HepG2 (cell line): ENCODE data around the gene CTXN1. TPM values are rescaled to one million over a fixed set of nuclear protein-coding genes. Genes with fewer than 3 reads are reported as not detected.
A peak's percentile ranks its signal among the peaks of the same experiment; 100 is the strongest.

Experiments
- FLYWCH1 ChIP-seq: sonication (generic); formaldehyde crosslinking; IDR thresholded peaks from 2 replicates; pipeline ENCODE4 v1.8.1; 2023; ENCODE audit warnings: mild to moderate bottlenecking, missing genetic modification reagents
- KLF12 ChIP-seq: sonication (generic); formaldehyde crosslinking; IDR thresholded peaks from 2 replicates; pipeline ENCODE4 v1.4.0; 2020; ENCODE audit warnings: missing genetic modification reagents, borderline replicate concordance
- MXD3 ChIP-seq: IDR thresholded peaks from 2 replicates; pipeline ENCODE4 v1.6.1; 2016; ENCODE audit warnings: mild to moderate bottlenecking, missing biosample characterization, missing genetic modification reagents
- NFIC ChIP-seq: IDR thresholded peaks from 2 replicates; pipeline ENCODE4 v1.6.1; 2012; ENCODE audit warnings: mild to moderate bottlenecking, low read length, inconsistent platforms
- NFYB ChIP-seq: sonication (generic); formaldehyde crosslinking; IDR thresholded peaks from 2 replicates; pipeline ENCODE4 v1.4.0; 2020; ENCODE audit warnings: missing genetic modification reagents
- PAXIP1 ChIP-seq: sonication (generic); formaldehyde crosslinking; conservative IDR thresholded peaks from 2 replicates; pipeline ENCODE4 v1.4.0; 2020; ENCODE audit warnings: mild to moderate bottlenecking, missing genetic modification reagents, moderate library complexity
- TP53 ChIP-seq: sonication (generic); formaldehyde crosslinking; conservative IDR thresholded peaks from 2 replicates; pipeline ENCODE4 v1.4.0; 2020; ENCODE audit warnings: missing genetic modification reagents
- ZBTB37 ChIP-seq: sonication (generic); formaldehyde crosslinking; IDR thresholded peaks from 2 replicates; pipeline ENCODE4 v1.4.0; 2020; ENCODE audit warnings: mild to moderate bottlenecking, missing genetic modification reagents
- ZC3H4 ChIP-seq: sonication (generic); formaldehyde crosslinking; IDR thresholded peaks from 2 replicates; pipeline ENCODE4 v1.4.0; 2020; ENCODE audit warnings: missing genetic modification reagents, borderline replicate concordance
- ZNF407 ChIP-seq: sonication (generic); formaldehyde crosslinking; IDR thresholded peaks from one replicate; pipeline ENCODE4 v1.5.1; 2020; ENCODE audit warnings: mild to moderate bottlenecking, missing genetic modification reagents; ENCODE audit errors: not compliant biosample characterization
- ZNF558 ChIP-seq: sonication (generic); formaldehyde crosslinking; IDR thresholded peaks from 2 replicates; pipeline ENCODE4 v1.9.0; 2022; ENCODE audit warnings: mild to moderate bottlenecking, missing genetic modification reagents, borderline replicate concordance
- ZNF674 ChIP-seq: sonication (generic); formaldehyde crosslinking; IDR thresholded peaks from 2 replicates; pipeline ENCODE4 v1.5.0; 2020; ENCODE audit warnings: low read depth, mild to moderate bottlenecking, missing genetic modification reagents
- ZNF761 ChIP-seq: sonication (generic); formaldehyde crosslinking; conservative IDR thresholded peaks from 2 replicates; pipeline ENCODE4 v1.4.0; 2020; ENCODE audit warnings: mild to moderate bottlenecking, missing genetic modification reagents
- polyA plus RNA-seq, 8 experiments: library from polyadenylated mRNA; depleted of rRNA in 3 of 8; stranded (reverse) in 7 of 8; unstranded in 1 of 8; fragments of >200 nt; fragmentation: Illumina TruSeq in 4 of 8; extraction: Trizol in 4 of 8; gene quantifications; 2 replicates each; pipeline versions ENCODE4 v1.2.1 to v1.2.3, GENCODE V29; 2011 to 2016; ENCODE audit warnings: low read depth in 4 of 8, missing spikeins in 1 of 8, mixed read lengths in 1 of 8; ENCODE audit not compliant: insufficient read depth in 1 of 8
- total RNA-seq, 5 experiments: library from RNA; depleted of rRNA; stranded (reverse); fragments of >200 nt; fragmentation: Illumina TruSeq; extraction: Trizol; gene quantifications; 2 replicates each; pipeline ENCODE4 v1.2.3, GENCODE V29; 2016; ENCODE audit warnings: low read depth in 1 of 5

CTXN1 gene
- total and polyA plus RNA-seq, 2 of the 13 experiments (the other 11 are each of a cell fraction or from before 2014, with no cell fraction given): 0.11 TPM; not detected in 1

GRCh38 chr19:7918615-7919421 lies 7.1 kb downstream of the CTXN1 start (continued):
- TF ChIP-seq PAXIP1 (CRISPR knock-in tag) (peak; percentile 84), KLF12 (CRISPR knock-in tag) (no peak), ZNF761 (CRISPR knock-in tag) (no peak), MXD3 (CRISPR knock-in tag) (no peak), ZNF674 (CRISPR knock-in tag) (no peak), ZBTB37 (no peak), NFYB (CRISPR knock-in tag) (no peak; the same call in 1 of the 2 replicates), ZC3H4 (CRISPR knock-in tag) (no peak), NFIC (no peak), FLYWCH1 (CRISPR knock-in tag) (no peak), ZNF407 (peak; percentile 31), TP53 (CRISPR knock-in tag) (no peak), ZNF558 (CRISPR knock-in tag) (peak; percentile 68; the same call in 1 of the 2 replicates)
